Thyroid gland (tissue), 4 donors: ENCODE data around the gene TEX13B.

ENCODE experiments used
- CTCF ChIP-seq, 6 experiments: fragments of 200-600 bp in 3 of 6; fragments of 450-650 bp in 3 of 6; sonication (generic) in 3 of 6; IDR thresholded peaks; one replicate each; pipeline ENCODE4 v1.5.1; 2016 to 2019; ENCODE audit warnings: antibody characterized with exemption in 6 of 6, mild to moderate bottlenecking in 2 of 6, inconsistent platforms in 1 of 6, moderate library complexity in 1 of 6
- POLR2A ChIP-seq, 2 donors: fragments of 450-650 bp; IDR thresholded peaks; one replicate each; pipeline ENCODE4 v1.6.1; 2017; ENCODE audit warnings: antibody characterized with exemption in 2 of 2, mild to moderate bottlenecking in 2 of 2, moderate library complexity in 1 of 2

- no peak for TF ChIP-seq CTCF (IDR thresholded peaks at IDR 0.05)
- TF ChIP-seq POLR2A (IDR thresholded peaks at IDR 0.05), result no peak
These were observed 13.5 kb downstream of the TEX13B start for GRCh38 chrX:107968623-107969022.
